ENCODE results near the gene GPR37L1.
"Not testable (repeated sequence)": the region's sequence is repeated elsewhere in the genome, so short reads cannot be mapped to it uniquely, and the experiment has no call there.

Gene GPR37L1

DNA sequence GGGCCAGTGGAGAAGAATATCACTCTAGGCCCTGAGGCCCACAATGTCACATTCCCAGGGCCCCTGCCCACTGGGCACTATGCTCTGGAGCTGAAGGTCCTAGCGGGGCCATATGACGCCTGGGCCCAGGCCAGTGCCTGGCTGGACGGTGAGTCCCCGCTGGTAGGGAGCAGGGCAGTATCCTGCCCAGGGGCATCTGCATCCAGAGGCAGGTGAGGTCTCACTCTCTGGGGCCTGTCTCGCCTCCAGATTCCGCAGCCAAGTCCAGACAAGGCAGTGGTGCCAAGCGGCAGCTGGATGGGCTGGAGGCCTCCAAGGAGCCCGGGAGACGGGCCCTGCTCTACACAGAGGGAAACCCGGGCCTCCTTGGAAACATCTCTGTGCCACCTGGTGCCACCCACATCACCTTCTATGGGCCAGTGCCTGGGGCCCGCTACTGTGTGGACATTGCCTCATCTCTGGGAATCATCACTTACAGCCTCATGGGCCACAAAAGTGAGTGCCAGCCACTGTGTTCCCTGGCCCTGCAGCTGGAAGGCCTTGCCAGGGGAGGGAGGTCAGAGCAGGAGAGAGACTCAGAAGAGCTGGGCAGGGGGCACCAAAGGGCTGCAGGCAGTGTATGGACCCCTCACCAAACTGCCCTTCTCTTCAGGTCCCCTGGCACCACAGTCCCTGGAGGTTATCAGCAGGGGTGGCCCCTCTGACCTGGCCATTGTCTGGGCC, 48.7 kb downstream of the GPR37L1 start:
- no peak for FAIRE-seq

DNA sequence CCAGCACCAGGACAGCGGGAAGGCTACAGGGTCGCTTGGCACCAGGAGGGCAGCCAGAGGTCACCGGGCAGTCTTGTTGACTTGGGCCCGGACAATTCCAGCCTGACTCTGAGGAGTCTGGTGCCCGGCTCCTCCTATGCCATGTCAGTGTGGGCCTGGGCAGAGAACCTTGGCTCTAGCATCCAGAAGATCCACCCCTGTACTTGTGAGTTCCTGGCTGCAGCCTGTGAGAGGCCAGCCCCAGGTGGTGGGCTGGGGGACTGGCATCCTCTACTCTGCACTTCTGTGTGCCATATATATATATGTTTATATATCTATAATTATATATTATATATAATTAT, 49.3 kb downstream of the GPR37L1 start:
- no peak for FAIRE-seq

DNA sequence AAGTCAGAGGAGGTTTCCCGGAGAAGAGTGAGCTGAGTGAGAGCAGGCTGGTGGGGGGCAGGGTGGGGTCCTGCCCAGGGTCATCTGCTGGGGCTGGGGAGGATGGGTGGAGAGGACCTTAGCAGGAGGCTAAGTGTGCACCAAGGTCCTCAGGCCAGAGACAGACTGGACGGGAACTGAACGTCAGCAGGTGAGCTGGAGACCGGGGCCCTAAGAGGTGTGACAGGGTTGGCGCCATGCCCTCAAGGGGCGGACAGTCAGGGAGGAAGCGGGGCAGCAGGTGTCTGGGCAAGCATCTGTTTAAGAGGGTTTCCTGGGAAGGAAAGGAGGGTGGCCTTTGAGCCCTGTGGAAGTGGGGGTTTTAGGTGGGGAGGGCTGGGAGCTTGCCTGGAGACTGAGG, 51.3 kb downstream of the GPR37L1 start:
- no peak for FAIRE-seq

DNA sequence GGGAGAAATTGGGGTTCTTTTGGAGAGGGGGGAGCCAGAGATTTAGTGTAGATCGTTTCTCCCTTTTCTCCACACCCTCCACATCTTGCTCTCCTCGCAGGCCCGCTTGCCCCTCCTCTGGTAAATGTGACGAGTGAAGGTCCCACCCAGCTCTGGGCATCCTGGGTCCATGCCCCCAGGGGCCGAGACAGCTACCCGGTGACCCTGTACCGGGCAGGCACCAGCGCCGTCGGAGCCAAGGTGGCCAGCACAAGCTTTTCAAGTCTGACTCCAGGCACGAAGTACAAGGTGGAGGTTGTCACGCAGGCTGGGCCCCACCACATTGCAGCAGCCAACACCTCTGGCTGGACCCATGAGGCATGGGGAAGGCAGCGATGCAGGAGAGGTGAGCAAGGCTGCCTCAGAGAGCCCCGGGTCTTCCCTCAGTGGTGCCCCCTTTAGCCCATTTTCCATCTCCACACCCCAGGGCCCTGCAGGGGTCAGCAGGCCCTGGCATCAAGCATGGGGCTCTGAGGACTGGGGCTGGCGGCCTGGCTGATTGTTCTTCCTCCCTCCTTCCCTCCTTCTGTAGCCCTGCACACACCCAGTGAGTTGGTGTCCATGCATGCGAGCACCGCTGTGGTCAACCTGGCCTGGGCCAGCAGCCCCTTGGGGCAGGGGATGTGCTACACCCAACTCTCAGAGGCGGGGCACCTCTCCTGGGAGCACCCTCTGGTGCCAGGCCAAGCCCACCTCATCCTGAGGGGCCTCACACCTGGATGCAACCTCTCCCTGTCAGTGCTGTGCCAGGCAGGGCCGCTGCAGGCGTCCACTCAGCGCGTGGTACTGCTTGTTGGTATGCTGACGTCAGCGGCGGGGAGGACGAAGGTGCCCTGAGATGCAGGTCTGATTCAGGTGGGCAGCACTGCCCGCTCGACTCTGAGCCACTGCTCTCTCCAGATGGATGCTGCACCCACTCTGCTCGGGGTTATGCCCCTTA, 54.5 kb downstream of the GPR37L1 start:
- no peak for FAIRE-seq

GRCh38 chr1:202179828-202180750, 57.4 kb downstream of the GPR37L1 start:
- FAIRE-seq, result no peak

GRCh38 chr1:202180751-202181139, 58.0 kb downstream of the GPR37L1 start:
- not testable (repeated sequence) for FAIRE-seq

DNA sequence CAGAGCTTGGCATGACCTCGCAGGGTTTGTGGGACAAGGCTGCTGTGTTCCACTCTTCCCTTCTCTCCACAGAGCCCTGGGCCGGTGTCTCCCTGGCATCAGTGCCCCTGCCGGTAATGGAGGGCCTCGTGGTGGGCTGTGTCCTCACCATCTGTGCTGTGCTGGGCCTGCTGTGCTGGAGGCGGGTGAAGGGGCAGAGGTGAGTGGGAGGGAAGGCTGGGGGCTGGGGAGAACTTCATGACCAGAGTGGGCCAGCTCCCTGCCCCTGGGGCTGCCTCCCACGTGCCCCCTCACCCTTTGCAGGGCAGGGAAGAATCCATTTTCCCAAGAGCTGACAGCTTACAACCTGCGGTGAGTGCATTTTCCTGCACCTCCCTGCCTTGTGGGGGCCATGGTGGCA, 58.9 kb downstream of the GPR37L1 start:
- no peak for FAIRE-seq

GRCh38 chr1:202182040-202182877, 59.5 kb downstream of the GPR37L1 start:
- FAIRE-seq, result no peak

Measured in colon (tissue), 2 donors.